H1 (cell line): ENCODE measurements around the gene ORC6. TPM values are rescaled to one million over a fixed set of nuclear protein-coding genes. Genes with fewer than 3 reads are reported as not detected.

Source experiments
- CTCF ChIA-PET: fragments of 300-600 bp; sonication (Branson Sonifier 250); formaldehyde crosslinking; loops from one replicate; lab custom pipeline; 2021; ENCODE audit not compliant: partially characterized antibody; lab: Charles Lee
- POLR2A ChIA-PET: fragments of 300-600 bp; sonication (Branson Sonifier 250); formaldehyde crosslinking; loops from one replicate; lab custom pipeline; 2021; ENCODE audit warnings: inconsistent platforms; ENCODE audit not compliant: partially characterized antibody; lab: Charles Lee
- DNase-seq, 2 experiments: peaks; one replicate each; pipeline versions ENCODE4 v3.0.0 to v3.0.0-alpha.2; 2010 to 2022; ENCODE audit warnings: low spot score in 2 of 2, low read depth in 1 of 2, mixed read lengths in 1 of 2
- FAIRE-seq: peaks from 2 replicates; lab custom pipeline; 2011; peaks lifted over from hg19 to GRCh38; lab: Jason Lieb, UNC
- H2AFZ ChIP-seq: 2 replicates; pipeline ENCODE4 v1.8.1; 2012; ENCODE audit warnings: low read length, inconsistent platforms
- H2AK5ac ChIP-seq: 2 replicates; pipeline ENCODE4 v1.6.1; 2013; ENCODE audit warnings: low read depth, low read length
- H2BK120ac ChIP-seq: replicated peaks from 2 replicates; pipeline ENCODE3; 2013; ENCODE audit warnings: low read depth, low read length, inconsistent platforms
- H2BK12ac ChIP-seq: 2 replicates; pipeline ENCODE4 v1.6.1; 2013; ENCODE audit warnings: low read depth, low read length
- H2BK15ac ChIP-seq: 2 replicates; pipeline ENCODE4 v1.6.1; 2013; ENCODE audit warnings: low read length
- H2BK20ac ChIP-seq: 2 replicates; pipeline ENCODE4 v1.6.1; 2013; ENCODE audit warnings: low read length
- H2BK5ac ChIP-seq: 2 replicates; pipeline ENCODE4 v1.6.1; 2013; ENCODE audit warnings: low read depth, low read length
- H3K14ac ChIP-seq: 2 replicates; pipeline ENCODE4 v1.6.1; 2013; ENCODE audit warnings: inconsistent platforms; ENCODE audit not compliant: insufficient read length
- H3K18ac ChIP-seq: 2 replicates; pipeline ENCODE4 v1.6.1; 2013; ENCODE audit warnings: low read length; ENCODE audit errors: extremely low read depth
- H3K23ac ChIP-seq: 2 replicates; pipeline ENCODE4 v1.6.1; 2013; ENCODE audit warnings: inconsistent platforms; ENCODE audit not compliant: insufficient read length
- H3K23me2 ChIP-seq: 2 replicates; pipeline ENCODE4 v1.6.1; 2013; ENCODE audit warnings: low read depth, low read length
- H3K27ac ChIP-seq: 2 replicates; pipeline ENCODE4 v1.6.1; 2011; ENCODE audit warnings: low read depth, low read length, inconsistent platforms
- H3K27me3 ChIP-seq, 4 experiments: replicated peaks in 1 of 4; 1 replicate in 1 of 4; 2 replicates in 3 of 4; pipeline versions ENCODE4 v1.6.1 to v1.8.1; 2011 to 2013; ENCODE audit warnings: low read length in 3 of 4, mild to moderate bottlenecking in 3 of 4, inconsistent platforms in 2 of 4, mixed read lengths in 2 of 4, moderate library complexity in 1 of 4; ENCODE audit not compliant: control insufficient read depth in 3 of 4, insufficient read depth in 3 of 4; ENCODE audit errors: extremely low read depth in 1 of 4
- H3K36me3 ChIP-seq, 4 experiments: 2 replicates each; pipeline versions ENCODE4 v1.6.1 to v1.8.1; 2011 to 2013; ENCODE audit warnings: mild to moderate bottlenecking in 4 of 4, low read length in 3 of 4, moderate library complexity in 2 of 4, control low read depth in 1 of 4, inconsistent platforms in 1 of 4; ENCODE audit not compliant: insufficient read depth in 4 of 4, control insufficient read depth in 2 of 4
- H3K4ac ChIP-seq: replicated peaks from 2 replicates; pipeline ENCODE3; 2013; ENCODE audit warnings: low read length, low read depth, mixed read lengths, inconsistent platforms; ENCODE audit not compliant: insufficient read length
- H3K4me1 ChIP-seq, 4 experiments: replicated peaks in 1 of 4; 1 replicate in 1 of 4; 2 replicates in 3 of 4; pipeline versions ENCODE4 v1.6.1 to v1.8.1; 2011 to 2013; ENCODE audit warnings: low read length in 3 of 4, inconsistent platforms in 2 of 4, mixed read lengths in 1 of 4; ENCODE audit not compliant: insufficient read depth in 4 of 4, control insufficient read depth in 3 of 4
- H3K4me2 ChIP-seq, 2 experiments: 2 replicates each; pipeline versions ENCODE4 v1.6.1 to v1.8.1; 2011 to 2013; ENCODE audit warnings: low read depth in 2 of 2, low read length in 2 of 2, control low read depth in 1 of 2, inconsistent platforms in 1 of 2, mild to moderate bottlenecking in 1 of 2; ENCODE audit not compliant: insufficient read depth in 1 of 2
- H3K4me3 ChIP-seq, 4 experiments: fragments of 200-600, 300-600 bp in 1 of 4; sonication (generic), shearing (Covaris generic), sonication (Bioruptor Twin) in 1 of 4; 2 replicates each; pipeline versions ENCODE4 v1.5.1 to v1.8.1; 2011 to 2016; ENCODE audit warnings: low read length in 4 of 4, low read depth in 3 of 4, control low read depth in 2 of 4, inconsistent platforms in 2 of 4, mild to moderate bottlenecking in 2 of 4, mixed read lengths in 1 of 4, moderate library complexity in 1 of 4; ENCODE audit not compliant: insufficient read depth in 2 of 4; ENCODE audit errors: extremely low read depth in 1 of 4
- H3K56ac ChIP-seq: replicated peaks from 2 replicates; pipeline ENCODE3; 2013; ENCODE audit warnings: low read depth, mild to moderate bottlenecking, mixed read lengths, low read length, inconsistent platforms; ENCODE audit not compliant: insufficient read length
- H3K79me1 ChIP-seq: 2 replicates; pipeline ENCODE4 v1.6.1; 2013; ENCODE audit warnings: low read depth, low read length, control low read depth
- H3K79me2 ChIP-seq, 2 experiments: 2 replicates each; pipeline versions ENCODE4 v1.6.1 to v1.8.1; 2012 to 2013; ENCODE audit warnings: low read length in 2 of 2, mild to moderate bottlenecking in 2 of 2, inconsistent platforms in 1 of 2; ENCODE audit not compliant: insufficient read depth in 2 of 2, control insufficient read depth in 1 of 2
- H3K9ac ChIP-seq, 4 experiments: replicated peaks in 1 of 4; 1 replicate in 1 of 4; 2 replicates in 3 of 4; pipeline versions ENCODE4 v1.6.1 to v1.8.1; 2011 to 2013; ENCODE audit warnings: low read depth in 3 of 4, low read length in 3 of 4, control low read depth in 2 of 4, mild to moderate bottlenecking in 2 of 4, moderate library complexity in 2 of 4, inconsistent platforms in 1 of 4; ENCODE audit errors: extremely low read depth in 1 of 4
- H3K9me3 ChIP-seq, 2 experiments: 2 replicates each; pipeline versions ENCODE4 v1.6.1 to v1.8.1; 2012 to 2013; ENCODE audit warnings: mild to moderate bottlenecking in 2 of 2, moderate library complexity in 2 of 2, control low read depth in 1 of 2, inconsistent platforms in 1 of 2, low read depth in 1 of 2, low read length in 1 of 2, mixed read lengths in 1 of 2; ENCODE audit not compliant: insufficient read depth in 2 of 2
- H4K20me1 ChIP-seq, 2 experiments: replicated peaks in 1 of 2; 2 replicates each; pipeline versions ENCODE3 to v1.8.1; 2011 to 2013; ENCODE audit warnings: inconsistent platforms in 2 of 2, low read length in 2 of 2, mild to moderate bottlenecking in 1 of 2; ENCODE audit not compliant: insufficient read depth in 2 of 2, control insufficient read depth in 1 of 2
- H4K5ac ChIP-seq: 2 replicates; pipeline ENCODE4 v1.6.1; 2013; ENCODE audit warnings: low read length, low read depth, mixed read lengths, inconsistent platforms; ENCODE audit not compliant: insufficient read length
- H4K8ac ChIP-seq: 2 replicates; pipeline ENCODE4 v1.8.0; 2013; ENCODE audit warnings: mild to moderate bottlenecking, moderate library complexity, low read length, inconsistent platforms; ENCODE audit not compliant: insufficient read depth; ENCODE audit errors: extremely low read depth
- H4K91ac ChIP-seq: replicated peaks from 2 replicates; pipeline ENCODE3; 2013; ENCODE audit warnings: low read length, mixed read lengths, inconsistent platforms; ENCODE audit not compliant: insufficient read length
- BRCA1 ChIP-seq: IDR thresholded peaks from 2 replicates; pipeline ENCODE4 v1.6.1; 2012; ENCODE audit warnings: low read depth, low read length, improper control_type of control experiment
- CEBPB ChIP-seq: IDR thresholded peaks from 2 replicates; pipeline ENCODE4 v1.6.1; 2012; ENCODE audit warnings: low read depth, low read length
- GABPA ChIP-seq: IDR thresholded peaks from 2 replicates; pipeline ENCODE4 v1.6.1; 2011; ENCODE audit warnings: mild to moderate bottlenecking, low read length, moderate library complexity, borderline replicate concordance; ENCODE audit not compliant: insufficient read depth
- HDAC6 ChIP-seq: IDR thresholded peaks from one replicate; pipeline ENCODE4 v1.7.1; 2012; ENCODE audit warnings: low read depth, mild to moderate bottlenecking, inconsistent platforms, low read length, moderate library complexity
- PHF8 ChIP-seq: fragments of 200-600 bp; sonication (generic); conservative IDR thresholded peaks from 2 replicates; pipeline ENCODE4 v1.7.1; 2012; ENCODE audit warnings: low read depth, mild to moderate bottlenecking, inconsistent platforms, low read length, moderate library complexity
- POU5F1 ChIP-seq: IDR thresholded peaks from 2 replicates; pipeline ENCODE4 v1.6.1; 2011; ENCODE audit warnings: low read depth, mild to moderate bottlenecking, low read length, moderate library complexity
- RBBP5 ChIP-seq: IDR thresholded peaks from 2 replicates; pipeline ENCODE4 v1.7.1; 2012; ENCODE audit warnings: low read depth, mild to moderate bottlenecking, inconsistent platforms, low read length, moderate library complexity, borderline replicate concordance
- RNF2 ChIP-seq: fragments of 200-900, 300-1000 bp; sonication (generic); IDR thresholded peaks from 2 replicates; pipeline ENCODE4 v1.7.1; 2016; ENCODE audit warnings: borderline replicate concordance, low read depth, mild to moderate bottlenecking, antibody characterized with exemption, low read length; ENCODE audit not compliant: poor library complexity, severe bottlenecking; ENCODE audit errors: missing control alignments
- SIX5 ChIP-seq: IDR thresholded peaks from 2 replicates; pipeline ENCODE4 v1.6.1; 2011; ENCODE audit warnings: mild to moderate bottlenecking, low read depth, low read length
- SP1 ChIP-seq: IDR thresholded peaks from 2 replicates; pipeline ENCODE4 v1.6.1; 2011; ENCODE audit warnings: low read depth, low read length
- SUZ12 ChIP-seq: fragments of 200-600 bp; sonication (generic); IDR thresholded peaks from 2 replicates; pipeline ENCODE4 v1.6.1; 2012; ENCODE audit warnings: mild to moderate bottlenecking, inconsistent platforms, low read length, moderate library complexity, mixed read lengths
- TAF1 ChIP-seq: IDR thresholded peaks from 2 replicates; pipeline ENCODE4 v1.6.1; 2011; ENCODE audit warnings: mild to moderate bottlenecking, low read depth, low read length
- TAF7 ChIP-seq: optimal IDR thresholded peaks from 2 replicates; pipeline ENCODE3; 2011; ENCODE audit warnings: low read depth, mild to moderate bottlenecking, inconsistent platforms, low read length, moderate library complexity, borderline replicate concordance
- TBP ChIP-seq: IDR thresholded peaks from 2 replicates; pipeline ENCODE4 v1.6.1; 2011; ENCODE audit warnings: low read depth, low read length, improper control_type of control experiment
- WGBS, 2 experiments: shearing (Covaris generic) in 1 of 2; methylation state at CpG; one replicate each; pipeline versions ENCODE4 v1.1.6 to v1.1.7; 2013 to 2015; ENCODE audit warnings: low lambda C conversion rate in 2 of 2, mixed read lengths in 2 of 2, inconsistent platforms in 1 of 2, low coverage in 1 of 2, missing lambda C conversion rate in 1 of 2; ENCODE audit not compliant: insufficient replicate concordance in 2 of 2, insufficient coverage in 1 of 2, insufficient read length in 1 of 2; ENCODE audit errors: extremely low coverage in 1 of 2, missing lambda C conversion rate in 1 of 2; 5-methylcytosine and 5-hydroxymethylcytosine counted together
- polyA plus RNA-seq, 7 experiments: library from polyadenylated mRNA; depleted of rRNA in 3 of 7; stranded (reverse) in 5 of 7; unstranded in 2 of 7; fragments of >200 nt in 5 of 7; fragments of 200-250 nt in 2 of 7; gene quantifications; 1 replicate in 5 of 7; 2 replicates in 1 of 7; 4 replicates in 1 of 7; pipeline versions ENCODE4 v1.2.1 to v1.2.3, GENCODE V29; 2011 to 2013; ENCODE audit warnings: missing spikeins in 2 of 7, mixed read lengths in 2 of 7
- total RNA-seq: library from RNA; stranded (reverse); fragmentation: NEBNext Ultra II Directional; extraction: Animal tissue kit (Norgen Biotek cat#: 25700); gene quantifications from 2 replicates; pipeline ENCODE4 v1.2.1, GENCODE V29; 2021

Gene ORC6
- total and polyA plus RNA-seq, 2 of the 8 experiments (the other 6 are each of a cell fraction or from before 2014, with no cell fraction given), result 41.8 to 67.4 TPM

DNA sequence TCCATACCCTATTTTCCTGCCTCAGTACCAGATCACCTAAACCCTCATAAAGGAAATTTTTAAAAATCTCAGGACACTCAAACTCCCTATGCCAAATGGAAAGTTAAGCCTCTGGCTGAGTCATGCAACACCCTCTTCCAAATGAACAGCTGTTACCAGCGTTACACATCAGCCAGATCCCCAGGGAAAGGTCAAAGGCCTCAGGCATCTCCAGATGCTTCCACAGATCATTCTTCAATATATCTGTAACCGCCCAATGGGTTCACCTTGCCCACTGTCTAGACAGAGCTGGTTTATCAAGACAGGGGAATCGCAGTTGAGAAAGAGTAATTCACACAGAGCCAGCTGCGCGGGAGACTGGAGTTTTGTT is 39.2 kb upstream of the ORC6 start:
- Histone ChIP-seq H2AK5ac (no peak overlapping the region), H2BK20ac (no peak overlapping the region), H3K18ac (no peak overlapping the region), H2BK12ac (no peak overlapping the region), H4K5ac (no peak overlapping the region), H3K14ac (no peak overlapping the region), H3K4me3 (no peak overlapping the region), H3K36me3 (no peaks in the 10 kb centered on the region), H3K4me1 (peaks cover 0 to 6% (median 2%) of the 10 kb centered on the region in 4 experiments; a peak in 1 of 7 replicates), H3K4ac (no peak overlapping the region), H4K20me1 (no peaks in the 10 kb centered on the region), H2AFZ (no peak overlapping the region), H3K79me1 (no peaks in the 10 kb centered on the region), H3K4me2 (no peak overlapping the region), H3K23me2 (no peaks in the 10 kb centered on the region), H2BK15ac (no peak overlapping the region), H3K23ac (no peak overlapping the region), H4K91ac (no peak overlapping the region), H3K9me3 (no peaks in the 10 kb centered on the region; a peak in 1 of 4 replicates), H3K9ac (no peak overlapping the region), H4K8ac (no peak overlapping the region), H2BK5ac (no peak overlapping the region), H3K27me3 (no peaks in the 10 kb centered on the region; a peak in 1 of 7 replicates), H3K27ac (no peak overlapping the region), H3K79me2 (no peaks in the 10 kb centered on the region), H2BK120ac (no peak overlapping the region), H3K56ac (no peak overlapping the region)
- ChIA-PET POLR2A (interaction anchor here (1.4 kb wide), 1 partner anchor 17 kb away, joined by 3 read pairs; no protein-coding TSS in a partner anchor), CTCF (interaction anchor here (1.0 kb wide), 2 partner anchors 9 to 24 kb away, joined by 3 read pairs; no protein-coding TSS in a partner anchor)
- 92% methylated on average over 5 of the region's 5 CpGs; no CpG with 5 or more reads in 1 of the 2 experiments for WGBS, 2 experiments
- DNase-seq (no peak), FAIRE-seq (no peak)
- TF ChIP-seq GABPA, result no peak
- TF ChIP-seq TBP, result no peak
- TF ChIP-seq HDAC6, result no peak
- TF ChIP-seq TAF1, result no peak
- no peak for TF ChIP-seq BRCA1
- no peak for TF ChIP-seq PHF8
- no peak for TF ChIP-seq SIX5
- TF ChIP-seq CEBPB, result no peak
- no peak for TF ChIP-seq RNF2
- TF ChIP-seq SUZ12, result no peak
- TF ChIP-seq TAF7, result no peak
- TF ChIP-seq SP1, result no peak
- TF ChIP-seq POU5F1, result no peak
- TF ChIP-seq RBBP5, result no peak
